ENCODE data around the gene YOD1.

Gene YOD1

DNA sequence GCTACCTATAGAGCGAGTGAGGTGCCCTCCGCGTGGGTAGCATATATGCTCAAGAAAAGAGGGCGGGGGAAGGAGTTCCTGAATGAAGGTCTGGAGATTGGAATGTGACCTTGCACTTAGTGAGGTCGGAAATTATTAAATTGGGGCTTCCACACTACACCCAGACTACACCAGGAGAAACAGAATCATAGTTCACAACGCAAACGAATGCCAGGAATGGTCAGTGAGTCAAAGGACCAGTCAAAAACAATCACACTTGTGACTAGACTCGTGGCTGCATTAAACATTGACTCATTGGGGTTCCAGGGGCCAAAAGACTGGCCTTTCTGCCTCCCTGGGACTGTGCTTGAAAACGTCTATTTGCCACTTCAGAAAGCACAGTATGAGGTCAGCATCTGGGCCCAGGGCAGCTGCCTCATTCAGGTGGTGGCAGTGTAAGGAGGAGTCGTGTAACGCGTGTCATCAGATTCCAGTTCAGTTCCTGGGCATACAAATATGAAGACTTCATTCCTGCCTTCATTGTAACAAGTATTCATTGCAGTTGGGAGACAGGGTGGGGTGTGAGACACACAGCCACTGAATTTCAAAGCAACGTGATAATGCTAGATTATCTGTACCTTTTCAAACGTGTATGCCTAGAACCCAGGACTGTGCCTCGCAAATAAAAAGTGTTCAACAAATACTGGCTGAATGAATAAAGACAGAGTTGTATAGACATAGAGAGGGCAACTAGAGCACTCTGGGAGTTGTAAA lies at the start of gene YOD1:
Gene YOD1, minus strand, starts transcription at position 18 of the 753 bp plus-strand sequence. CDS start 178 bp downstream, outside the sequence.
- TF ChIP-seq, protein P1, sequence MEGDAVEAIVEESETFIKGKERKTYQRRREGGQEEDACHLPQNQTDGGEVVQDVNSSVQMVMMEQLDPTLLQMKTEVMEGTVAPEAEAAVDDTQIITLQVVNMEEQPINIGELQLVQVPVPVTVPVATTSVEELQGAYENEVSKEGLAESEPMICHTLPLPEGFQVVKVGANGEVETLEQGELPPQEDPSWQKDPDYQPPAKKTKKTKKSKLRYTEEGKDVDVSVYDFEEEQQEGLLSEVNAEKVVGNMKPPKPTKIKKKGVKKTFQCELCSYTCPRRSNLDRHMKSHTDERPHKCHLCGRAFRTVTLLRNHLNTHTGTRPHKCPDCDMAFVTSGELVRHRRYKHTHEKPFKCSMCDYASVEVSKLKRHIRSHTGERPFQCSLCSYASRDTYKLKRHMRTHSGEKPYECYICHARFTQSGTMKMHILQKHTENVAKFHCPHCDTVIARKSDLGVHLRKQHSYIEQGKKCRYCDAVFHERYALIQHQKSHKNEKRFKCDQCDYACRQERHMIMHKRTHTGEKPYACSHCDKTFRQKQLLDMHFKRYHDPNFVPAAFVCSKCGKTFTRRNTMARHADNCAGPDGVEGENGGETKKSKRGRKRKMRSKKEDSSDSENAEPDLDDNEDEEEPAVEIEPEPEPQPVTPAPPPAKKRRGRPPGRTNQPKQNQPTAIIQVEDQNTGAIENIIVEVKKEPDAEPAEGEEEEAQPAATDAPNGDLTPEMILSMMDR (conservative IDR thresholded peaks at IDR 0.05; ENCODE audit: low read depth, low read length), result no peak
- DNase-seq (ENCODE audit: low read depth), result peak; percentile 48
- peak within 1 kb of the TSS; percentile 96 for H3K4me3 ChIP-seq (ENCODE audit: low read depth, low read length)

DNA sequence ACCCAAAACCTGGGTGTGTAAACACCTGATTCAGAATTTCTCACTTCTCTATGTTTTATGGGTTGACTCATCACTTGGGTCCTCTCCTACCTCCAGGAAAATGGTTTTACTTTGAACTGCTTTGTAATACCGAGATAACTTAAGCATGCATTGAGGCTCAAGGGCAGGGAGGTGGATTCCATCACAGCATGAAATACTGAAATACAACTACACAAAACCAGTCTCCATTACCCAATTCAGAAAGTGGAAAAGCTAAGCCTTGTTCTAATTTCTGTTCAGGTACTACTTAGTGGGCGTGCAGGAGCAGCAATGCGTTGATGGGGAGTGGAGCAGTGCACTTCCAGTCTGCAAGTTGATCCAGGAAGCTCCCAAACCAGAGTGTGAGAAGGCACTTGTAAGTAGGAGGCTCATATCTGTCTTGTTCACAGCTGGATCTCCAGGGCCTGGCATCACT lies 46.9 kb upstream of the YOD1 start:
- TF ChIP-seq, protein P1 (conservative IDR thresholded peaks at IDR 0.05; ENCODE audit: low read depth, low read length), result no peak
- H3K4me3 ChIP-seq (ENCODE audit: low read depth, low read length), result no peak overlapping the region
- DNase-seq (ENCODE audit: low read depth), result no peak

DNA sequence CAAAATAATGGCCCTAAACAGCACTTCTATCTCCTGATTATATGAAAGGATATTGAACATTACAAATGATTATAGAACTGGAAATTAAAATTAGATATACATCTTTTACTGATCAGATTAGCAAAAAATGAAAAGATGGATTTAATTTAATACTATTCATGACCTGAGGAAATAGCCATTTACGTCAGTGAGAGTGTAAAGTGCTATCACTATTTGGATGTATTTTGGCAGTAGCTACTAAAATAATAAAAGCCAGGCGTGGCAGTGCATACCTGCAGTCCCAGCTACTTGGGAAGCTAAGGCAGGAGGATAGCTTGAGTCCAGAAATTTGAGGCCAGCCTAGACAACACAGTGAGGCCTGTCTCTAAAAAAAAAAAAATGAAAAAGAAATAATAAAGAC lies 42.9 kb upstream of the YOD1 start:
- no peak overlapping the region for H3K4me3 ChIP-seq (ENCODE audit: low read depth, low read length)
- TF ChIP-seq, protein P1 (conservative IDR thresholded peaks at IDR 0.05; ENCODE audit: low read depth, low read length), result no peak

DNA sequence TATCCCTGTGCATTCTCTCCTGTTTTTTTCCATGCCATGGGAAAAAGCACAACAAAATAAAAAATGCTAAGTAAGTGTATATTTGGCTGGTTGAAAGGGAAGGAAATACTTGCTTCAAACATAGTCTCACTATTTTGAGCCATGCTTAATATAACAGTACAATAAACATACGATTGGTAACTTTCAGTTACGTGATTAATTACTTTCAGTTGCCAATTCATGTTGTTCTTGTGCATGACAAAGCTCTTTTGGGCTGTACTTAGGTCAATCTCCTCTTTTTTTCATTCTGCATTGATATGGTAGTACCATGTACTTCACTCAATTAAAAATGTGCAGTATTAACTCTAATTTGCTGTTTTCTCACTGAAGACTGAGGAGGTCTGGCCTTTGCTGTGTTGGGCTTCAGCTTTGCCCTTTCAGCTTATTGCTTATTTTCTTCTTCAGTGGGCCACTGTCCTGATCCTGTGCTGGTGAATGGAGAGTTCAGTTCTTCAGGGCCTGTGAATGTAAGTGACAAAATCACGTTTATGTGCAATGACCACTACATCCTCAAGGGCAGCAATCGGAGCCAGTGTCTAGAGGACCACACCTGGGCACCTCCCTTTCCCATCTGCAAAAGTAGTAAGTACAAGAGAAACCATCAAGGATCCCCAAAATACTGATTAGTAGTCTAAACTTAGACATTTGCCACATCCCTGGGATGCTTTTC lies 40.3 kb upstream of the YOD1 start:
- H3K4me3 ChIP-seq (ENCODE audit: low read depth, low read length), result no peak overlapping the region
- DNase-seq (ENCODE audit: low read depth), result no peak
- TF ChIP-seq, protein P1 (conservative IDR thresholded peaks at IDR 0.05; ENCODE audit: low read depth, low read length), result no peak

More for the DNA sequence above, 42.9 kb upstream of the YOD1 start:
- no peak for DNase-seq (ENCODE audit: low read depth)

DNA sequence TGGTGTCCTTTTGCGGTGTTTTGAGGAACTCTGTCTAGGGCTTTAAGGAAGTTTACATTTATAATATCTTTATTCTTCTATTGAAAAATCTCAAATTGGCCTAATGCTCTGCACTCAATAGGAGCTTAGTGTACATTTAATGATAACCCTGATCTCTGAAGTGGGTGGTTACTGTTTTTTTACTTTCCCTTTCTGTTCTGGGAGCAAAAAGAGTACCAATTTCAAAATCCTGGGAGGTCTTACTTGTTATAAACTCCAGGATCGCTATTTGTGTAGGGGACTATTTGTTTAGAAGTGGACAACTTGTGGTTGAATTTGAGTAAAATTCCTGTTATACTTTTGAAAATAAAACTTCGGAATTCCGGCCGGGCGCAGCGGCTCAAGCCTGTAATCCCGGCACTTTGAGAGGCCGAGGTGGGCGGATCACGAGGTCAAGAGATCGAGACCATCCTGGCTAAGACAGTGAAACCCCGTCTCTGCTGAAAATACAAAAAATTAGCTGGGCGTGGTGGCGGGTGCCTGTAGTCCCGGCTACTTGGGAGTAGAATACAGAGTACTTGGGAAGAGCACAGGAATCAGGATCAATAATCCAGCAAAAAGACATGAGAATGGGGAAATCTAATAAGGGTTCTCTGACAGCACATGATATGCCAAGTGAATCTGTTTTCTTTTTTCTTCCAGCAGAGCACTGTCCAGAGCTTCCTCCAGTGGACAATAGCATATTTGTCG lies 38.8 kb upstream of the YOD1 start:
- DNase-seq (ENCODE audit: low read depth), result no peak
- TF ChIP-seq, protein P1 (conservative IDR thresholded peaks at IDR 0.05; ENCODE audit: low read depth, low read length), result no peak
- no peak overlapping the region for H3K4me3 ChIP-seq (ENCODE audit: low read depth, low read length)

DNA sequence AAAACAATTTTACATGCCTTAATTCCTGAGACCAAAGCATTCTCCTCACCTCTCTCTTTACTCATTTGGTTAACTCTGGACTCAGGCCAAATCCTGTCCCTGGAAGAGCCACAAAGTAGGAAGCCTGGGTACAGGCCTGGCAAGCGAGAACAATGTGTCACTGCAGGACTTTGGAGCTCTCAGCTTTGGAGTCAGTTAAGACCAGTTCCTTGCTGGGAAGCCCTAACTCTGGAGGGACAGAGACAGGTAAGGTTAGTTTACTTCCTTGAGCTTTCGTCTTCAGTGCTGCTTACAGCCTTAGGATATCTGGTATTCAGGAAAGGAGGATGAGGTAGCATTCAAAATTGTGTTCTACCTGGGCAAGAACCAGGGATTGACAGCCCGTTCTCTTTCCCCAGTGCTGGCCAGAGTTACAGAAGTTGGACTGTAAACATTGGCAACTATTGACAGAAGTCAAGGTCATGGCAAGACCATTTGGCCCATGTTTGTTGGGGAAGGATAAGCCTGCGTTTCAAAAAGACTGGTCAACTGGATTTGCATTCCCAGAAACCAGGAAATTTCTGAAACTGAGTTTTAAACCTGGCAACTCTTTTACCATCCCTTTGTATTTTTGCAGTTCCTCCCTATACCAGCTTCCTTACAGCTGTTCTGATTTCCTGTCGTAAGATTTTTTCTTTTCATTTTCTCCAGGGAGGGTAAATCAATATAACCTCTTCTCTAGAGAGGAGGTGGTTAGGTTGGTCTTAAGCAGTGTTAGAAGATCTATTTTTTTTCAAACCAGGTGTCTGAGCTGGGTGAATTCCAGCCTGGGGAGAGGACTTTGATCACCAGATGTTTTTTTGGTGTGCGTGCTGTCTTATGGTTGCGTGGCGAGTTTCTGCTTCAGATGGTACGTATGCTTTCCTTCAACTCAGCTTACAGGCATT lies 38.0 kb upstream of the YOD1 start, which contains the start of gene C4BPB:
Gene C4BPB, plus strand, starts transcription at position 160 of the 926 bp plus-strand sequence. Its CDS starts 672 bp downstream, at position 832.
- no peak within 1 kb of the TSS for H3K4me3 ChIP-seq (ENCODE audit: low read depth, low read length)
- TF ChIP-seq, protein P1 (conservative IDR thresholded peaks at IDR 0.05; ENCODE audit: low read depth, low read length), result no peak
- DNase-seq (ENCODE audit: low read depth), result no peak

Data from choroid plexus epithelial cell (primary cell).